Calu3 (cell line): ENCODE results near the gene UBE2G2. TPM values are rescaled to one million over a fixed set of nuclear protein-coding genes. Genes with fewer than 3 reads are reported as not detected.

Source experiments
- BruUV-seq: library from RNA; stranded (reverse); fragments of 400-500 nt; replicated peaks from 2 replicates; lab custom pipeline; 2021; lab: Mats Ljungman, UMichigan
- CTCF ChIA-PET: fragments of 300-600 bp; sonication (Branson Sonifier 250); formaldehyde crosslinking; loops from one replicate; lab custom pipeline; 2022; ENCODE audit warnings: antibody characterized with exemption; lab: Charles Lee
- DNase-seq: peaks from one replicate; pipeline ENCODE4 v3.0.0; 2022
- H3K27ac Mint-ChIP-seq: one replicate; pipeline ENCODE4 v1.8.0; 2022; ENCODE audit warnings: mixed read lengths; ENCODE audit not compliant: unreplicated experiment
- H3K27me3 Mint-ChIP-seq: one replicate; pipeline ENCODE4 v1.8.0; 2022; ENCODE audit warnings: mixed read lengths; ENCODE audit not compliant: unreplicated experiment
- H3K36me3 Mint-ChIP-seq: one replicate; pipeline ENCODE4 v1.8.0; 2022; ENCODE audit warnings: mild to moderate bottlenecking, moderate library complexity, mixed read lengths; ENCODE audit not compliant: insufficient read depth, unreplicated experiment
- H3K4me1 Mint-ChIP-seq: one replicate; pipeline ENCODE4 v1.8.0; 2022; ENCODE audit warnings: mild to moderate bottlenecking, low read depth, mixed read lengths; ENCODE audit not compliant: unreplicated experiment
- H3K4me3 Mint-ChIP-seq: one replicate; pipeline ENCODE4 v1.8.0; 2022; ENCODE audit warnings: mild to moderate bottlenecking, low read depth, moderate library complexity, mixed read lengths; ENCODE audit not compliant: unreplicated experiment
- H3K9me3 Mint-ChIP-seq: one replicate; pipeline ENCODE4 v1.8.0; 2022; ENCODE audit warnings: low read depth, mixed read lengths; ENCODE audit not compliant: unreplicated experiment
- CTCF ChIP-seq: fragments of 200-600 bp; IDR thresholded peaks from one replicate; pipeline ENCODE4 v1.8.0; 2022; ENCODE audit warnings: antibody characterized with exemption; ENCODE audit not compliant: unreplicated experiment
- intact Hi-C: fragments of 100-400 bp; cut with micrococcal nuclease; formaldehyde crosslinking; loops from one replicate; pipeline ENCODE4 v1.10.0; 2022; ENCODE audit not compliant: unreplicated experiment
- total RNA-seq: library from RNA; stranded (reverse); gene quantifications from 2 replicates; pipeline ENCODE4 v1.2.3, GENCODE V29; 2022

Gene UBE2G2
- total RNA-seq, 1 experiment from 2014 or later, result 61.7 TPM

GRCh38 chr21:44849616-44850130 lies 48.1 kb upstream of the UBE2G2 start:
- no peak overlapping the region for H3K4me3 Mint-ChIP-seq
- no peaks in the 10 kb centered on the region for H3K9me3 Mint-ChIP-seq
- CTCF ChIA-PET, result no interaction called here
- TF ChIP-seq CTCF, result no peak
- no peak for DNase-seq
- BruUV-seq, result TSS peak; percentile 67
- H3K36me3 Mint-ChIP-seq, result peaks cover 21% of the 10 kb centered on the region
- intact Hi-C loops, result no loop called here
- no peak overlapping the region for H3K27ac Mint-ChIP-seq
- no peaks in the 10 kb centered on the region for H3K27me3 Mint-ChIP-seq
- no peaks in the 10 kb centered on the region for H3K4me1 Mint-ChIP-seq

GRCh38 chr21:44848821-44849521 lies 47.4 kb upstream of the UBE2G2 start:
- DNase-seq, result no peak
- no peak for TF ChIP-seq CTCF
- intact Hi-C loops, result no loop called here
- Mint-ChIP-seq H3K4me3 (no peak overlapping the region), H3K9me3 (no peaks in the 10 kb centered on the region), H3K4me1 (no peaks in the 10 kb centered on the region), H3K27ac (no peak overlapping the region), H3K36me3 (peaks cover 27% of the 10 kb centered on the region), H3K27me3 (no peaks in the 10 kb centered on the region)
- CTCF ChIA-PET, result no interaction called here
- BruUV-seq, result no TSS peak

GRCh38 chr21:44847261-44848056 lies 45.8 kb upstream of the UBE2G2 start:
- peaks cover 14% of the 10 kb centered on the region for H3K27me3 Mint-ChIP-seq
- CTCF ChIA-PET, result no interaction called here
- no peak for TF ChIP-seq CTCF
- peaks cover 20% of the 10 kb centered on the region for H3K36me3 Mint-ChIP-seq
- H3K27ac Mint-ChIP-seq, result no peak overlapping the region
- intact Hi-C loops, result no loop called here
- no peak for DNase-seq
- no peak overlapping the region for H3K4me3 Mint-ChIP-seq
- H3K4me1 Mint-ChIP-seq, result no peaks in the 10 kb centered on the region
- H3K9me3 Mint-ChIP-seq, result no peaks in the 10 kb centered on the region
- BruUV-seq, result no TSS peak

- Mint-ChIP-seq H3K27ac (no peak overlapping the region), H3K4me3 (no peak overlapping the region)
- DNase-seq, result no peak
These were observed 45.1 kb upstream of the UBE2G2 start for GRCh38 chr21:44846485-44847260.

More at GRCh38 chr21:44846485-44847260, 45.1 kb upstream of the UBE2G2 start:
- H3K9me3 Mint-ChIP-seq, result no peaks in the 10 kb centered on the region
- H3K36me3 Mint-ChIP-seq, result peaks cover 20% of the 10 kb centered on the region
- BruUV-seq, result no TSS peak
- intact Hi-C loops, result no loop called here
- H3K27me3 Mint-ChIP-seq, result peaks cover 22% of the 10 kb centered on the region
- TF ChIP-seq CTCF, result no peak
- no peaks in the 10 kb centered on the region for H3K4me1 Mint-ChIP-seq
- CTCF ChIA-PET, result no interaction called here
